GM21447 (cell line): ENCODE results near the gene CFAP91.
"Not testable (repeated sequence)": the region's sequence is repeated elsewhere in the genome, so short reads cannot be mapped to it uniquely, and the experiment has no call there.

Experiments used
- ATAC-seq: cut with Tn5 transposase; IDR thresholded peaks from one replicate; pipeline ENCODE4 v1.9.1; 2021; ENCODE audit not compliant: unreplicated experiment

CFAP91 gene

DNA sequence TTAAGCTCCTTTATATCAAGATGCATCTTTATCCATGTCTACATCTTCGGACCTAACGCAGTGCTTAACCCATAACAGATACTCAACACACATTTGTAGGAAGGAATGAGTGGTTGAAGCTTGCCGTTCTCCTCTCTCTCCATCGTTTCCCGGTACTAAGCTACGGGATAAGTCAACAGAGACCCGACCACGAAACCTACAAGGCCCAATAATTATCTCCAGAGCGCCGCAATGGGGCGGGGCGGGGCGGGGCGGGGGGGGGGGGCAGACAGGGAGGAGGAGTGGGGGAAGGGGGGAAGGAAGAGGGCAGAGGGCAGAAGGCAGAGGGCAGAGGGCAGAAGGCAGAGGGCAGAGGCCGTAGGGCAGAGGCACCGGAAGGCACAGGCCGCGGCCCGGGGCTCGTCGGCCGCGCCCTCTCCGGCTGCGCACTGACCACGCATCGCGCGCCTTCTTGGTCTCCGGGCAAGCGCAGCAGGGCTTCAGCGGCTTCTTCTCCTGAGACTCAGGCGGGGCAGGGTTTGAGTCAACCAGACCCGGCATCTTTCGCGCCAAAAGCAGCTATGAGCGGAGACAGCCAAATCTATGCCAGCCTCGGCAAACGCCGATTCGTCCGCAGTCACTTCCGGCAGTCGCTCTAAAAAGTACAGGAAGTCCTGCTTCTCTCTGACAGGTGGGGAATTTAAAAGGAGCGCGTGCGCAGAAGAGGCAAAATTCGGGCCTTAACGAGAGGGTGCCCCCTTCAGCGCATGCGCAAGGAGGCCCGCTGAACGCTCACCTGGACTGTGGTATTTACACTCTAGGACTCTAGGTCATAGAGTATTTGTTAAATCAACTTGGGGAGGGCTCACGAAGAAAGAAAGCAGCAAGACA lies 25.8 kb upstream of the CFAP91 start, which contains the start of gene COX17:
Gene COX17, minus strand, starts transcription at position 636 of the 870 bp plus-strand sequence. Its CDS starts 96 bp downstream, at position 540.
- ATAC-seq = peak; percentile 88

DNA sequence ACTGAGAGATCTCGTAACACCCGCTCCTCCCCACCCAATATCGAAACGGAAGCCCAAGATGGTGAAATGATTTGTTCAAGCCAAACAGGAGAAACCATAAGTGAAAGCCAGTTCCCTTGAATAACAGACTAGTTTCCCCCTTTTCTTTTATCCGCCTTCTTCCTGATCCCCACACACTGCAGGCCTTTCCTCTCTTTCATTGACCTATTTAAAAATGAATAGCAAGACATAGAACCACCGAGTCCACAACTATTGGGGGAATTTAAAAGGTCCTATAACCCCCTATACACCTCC lies 25.2 kb upstream of the CFAP91 start:
- ATAC-seq = no peak

DNA sequence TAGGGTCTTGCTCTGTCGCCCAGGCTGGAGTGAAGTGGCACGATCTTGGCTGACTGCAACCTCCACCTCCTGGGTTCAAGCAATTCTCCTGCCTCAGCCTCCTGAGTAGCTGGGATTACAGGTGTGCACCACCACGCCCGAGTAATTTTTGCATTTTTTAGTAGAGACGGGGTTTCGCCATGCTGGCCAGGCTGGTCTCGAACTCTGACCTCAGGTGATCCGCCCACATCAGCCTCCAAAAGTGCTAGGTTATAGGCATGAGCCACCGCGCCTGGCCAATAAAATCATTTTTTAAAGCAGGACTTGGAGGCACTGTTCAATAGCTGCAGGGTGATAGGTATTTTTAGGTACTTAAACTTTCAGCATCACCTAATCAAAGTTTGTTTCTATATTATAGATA lies 24.6 kb upstream of the CFAP91 start:
- ATAC-seq = not testable (repeated sequence)

DNA sequence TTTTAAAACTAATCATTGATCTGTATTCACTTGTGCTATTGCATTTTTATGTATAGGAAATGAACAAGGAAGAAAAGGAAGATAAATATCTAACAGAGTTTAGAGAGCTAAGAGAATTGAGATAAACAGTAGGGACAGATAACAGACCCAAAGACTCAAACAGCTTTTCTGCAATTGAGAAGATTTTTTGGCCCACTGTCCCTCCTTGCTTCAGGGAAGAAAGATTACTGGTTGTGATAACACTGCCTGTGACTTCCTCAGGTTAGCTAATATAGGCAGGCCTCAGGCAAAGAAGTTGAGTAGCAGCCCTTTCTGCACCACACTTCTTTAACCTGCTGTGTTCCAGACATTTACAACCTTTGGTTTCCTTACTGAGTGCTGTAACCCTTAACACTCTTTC lies 22.9 kb upstream of the CFAP91 start:
- ATAC-seq = no peak

DNA sequence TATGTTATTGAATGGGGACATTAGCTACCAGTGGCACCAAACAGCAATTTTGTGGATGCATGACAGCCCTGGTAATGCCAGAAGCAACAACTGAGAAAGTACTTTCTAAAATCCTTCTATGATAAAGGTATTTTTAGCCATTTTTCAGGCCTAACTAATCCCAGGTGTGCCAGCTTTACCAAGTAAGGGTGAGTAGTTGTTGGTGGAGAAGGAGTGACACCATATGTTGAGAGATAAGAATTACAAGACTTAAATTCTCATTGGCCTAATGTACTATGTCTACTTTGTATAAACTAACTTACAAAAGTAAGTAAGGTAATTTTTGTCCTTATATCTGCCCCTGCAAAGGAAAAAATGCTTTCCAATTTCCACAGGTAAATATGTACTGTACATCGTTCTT lies 21.5 kb upstream of the CFAP91 start:
- peak; percentile 30 for ATAC-seq

DNA sequence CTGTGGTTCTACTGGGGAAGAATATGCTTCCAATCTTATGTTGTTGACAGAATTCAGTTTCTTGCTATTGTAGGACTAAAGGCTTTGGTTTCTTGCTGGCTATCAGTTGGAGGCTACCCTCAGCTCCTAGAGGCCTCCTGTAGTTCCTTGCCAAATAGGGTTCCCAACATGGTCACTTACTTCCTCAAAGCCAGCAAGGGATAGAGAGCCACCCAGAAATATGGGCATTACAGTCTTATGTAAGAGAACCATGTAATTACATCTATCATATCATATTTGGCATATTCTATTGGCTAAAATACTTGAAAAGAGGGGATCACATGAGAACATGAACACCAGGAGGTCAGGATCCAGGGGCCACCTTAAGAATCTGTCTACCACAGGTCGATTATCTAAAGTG lies 19.4 kb upstream of the CFAP91 start:
- no peak for ATAC-seq

DNA sequence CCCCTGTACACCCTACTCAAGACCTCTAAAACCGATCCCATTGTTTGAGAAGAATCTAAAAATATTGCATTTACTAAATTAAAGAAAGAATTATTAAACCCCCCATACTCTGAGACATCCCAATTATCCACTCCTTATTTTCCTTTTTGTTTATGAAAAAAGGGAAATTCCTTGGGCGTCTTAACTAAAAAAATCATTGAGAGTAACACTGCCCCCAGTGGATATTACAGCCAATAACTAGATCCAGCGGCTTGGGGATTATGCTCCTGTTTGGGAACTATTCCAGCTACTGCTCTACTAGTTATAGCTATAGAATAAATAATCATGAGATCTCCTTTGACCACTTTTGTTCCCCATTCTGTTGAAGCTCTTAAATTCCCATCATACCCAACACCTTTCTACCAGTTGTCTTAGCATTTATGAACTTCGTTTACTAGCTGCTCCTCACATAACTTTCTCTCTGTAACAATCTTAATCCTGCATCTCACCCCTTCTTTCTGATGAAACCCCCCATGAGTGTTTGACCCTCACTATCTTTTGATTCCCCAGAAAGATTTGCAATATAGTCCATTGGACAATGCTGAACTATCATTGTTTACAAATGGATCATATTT lies 12.7 kb upstream of the CFAP91 start:
- no peak for ATAC-seq

DNA sequence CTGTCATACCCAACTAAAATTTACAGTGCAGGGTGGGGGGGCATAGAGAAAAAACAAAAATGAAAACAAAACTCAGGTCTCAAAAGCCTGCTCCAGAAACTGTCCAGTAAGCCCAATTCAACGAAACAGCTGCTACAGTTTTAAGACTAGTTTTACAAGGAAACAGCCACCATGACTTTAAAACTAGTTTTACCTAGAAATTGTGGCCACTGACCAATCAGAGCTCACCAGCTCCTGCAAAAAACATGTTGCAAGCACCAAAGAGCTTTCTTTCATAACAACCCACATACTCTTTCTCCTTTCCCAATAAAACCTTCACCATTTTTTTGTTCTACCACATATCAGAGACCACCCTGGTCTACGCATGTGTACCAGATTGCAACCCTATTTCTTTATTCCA lies 7.3 kb upstream of the CFAP91 start:
- ATAC-seq = no peak

DNA sequence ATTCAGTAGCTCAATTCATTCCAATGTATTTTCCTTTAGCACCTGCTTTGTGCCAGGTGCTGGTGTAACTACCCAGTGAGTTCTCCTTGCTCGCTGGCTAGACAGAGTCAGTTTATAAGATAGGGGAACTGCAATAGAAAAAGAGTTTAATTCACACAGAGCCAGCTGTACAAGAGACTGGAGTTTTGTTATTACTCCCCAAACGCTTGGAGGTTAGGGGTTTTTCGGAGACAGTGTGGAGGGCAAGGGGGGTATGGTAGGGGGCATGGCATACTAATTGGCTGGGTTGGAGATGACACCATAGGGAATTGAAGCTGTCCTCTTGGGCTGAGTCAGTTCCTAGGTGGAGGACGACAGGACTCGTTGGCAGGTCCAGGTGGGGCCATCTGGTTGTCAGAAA lies 5.4 kb upstream of the CFAP91 start:
- ATAC-seq = no peak

DNA sequence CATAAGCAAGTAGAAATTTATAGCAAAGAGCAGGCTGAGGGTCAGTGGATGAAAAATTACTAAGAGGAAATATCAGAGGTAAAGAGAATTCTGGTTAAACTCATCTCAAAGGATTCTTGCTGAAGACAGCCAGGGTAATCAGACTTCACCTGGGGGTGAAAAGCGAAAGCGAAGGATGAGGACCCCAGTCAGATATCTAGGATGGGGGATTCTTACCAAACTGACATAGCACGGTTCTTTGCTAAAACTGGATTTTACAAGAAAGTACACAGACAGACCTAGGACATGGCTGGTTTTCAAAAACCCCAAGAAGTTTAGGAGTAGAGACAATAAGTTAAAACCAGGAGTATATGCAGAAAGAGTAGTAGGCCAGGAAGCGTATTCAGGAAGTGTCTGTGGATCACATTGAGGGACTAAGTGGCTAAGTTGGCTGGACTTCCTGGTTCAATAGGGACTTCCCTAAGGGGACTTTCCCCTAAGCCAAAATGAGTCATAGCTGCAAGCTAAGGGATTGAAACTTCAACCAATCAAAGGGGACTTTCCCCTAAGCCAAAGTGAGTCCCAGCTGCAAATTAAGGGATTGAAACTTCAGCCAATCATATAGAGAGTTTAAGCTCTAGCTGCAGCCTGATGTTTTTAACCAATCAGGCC lies 2.4 kb upstream of the CFAP91 start:
- peak; percentile 39 for ATAC-seq

DNA sequence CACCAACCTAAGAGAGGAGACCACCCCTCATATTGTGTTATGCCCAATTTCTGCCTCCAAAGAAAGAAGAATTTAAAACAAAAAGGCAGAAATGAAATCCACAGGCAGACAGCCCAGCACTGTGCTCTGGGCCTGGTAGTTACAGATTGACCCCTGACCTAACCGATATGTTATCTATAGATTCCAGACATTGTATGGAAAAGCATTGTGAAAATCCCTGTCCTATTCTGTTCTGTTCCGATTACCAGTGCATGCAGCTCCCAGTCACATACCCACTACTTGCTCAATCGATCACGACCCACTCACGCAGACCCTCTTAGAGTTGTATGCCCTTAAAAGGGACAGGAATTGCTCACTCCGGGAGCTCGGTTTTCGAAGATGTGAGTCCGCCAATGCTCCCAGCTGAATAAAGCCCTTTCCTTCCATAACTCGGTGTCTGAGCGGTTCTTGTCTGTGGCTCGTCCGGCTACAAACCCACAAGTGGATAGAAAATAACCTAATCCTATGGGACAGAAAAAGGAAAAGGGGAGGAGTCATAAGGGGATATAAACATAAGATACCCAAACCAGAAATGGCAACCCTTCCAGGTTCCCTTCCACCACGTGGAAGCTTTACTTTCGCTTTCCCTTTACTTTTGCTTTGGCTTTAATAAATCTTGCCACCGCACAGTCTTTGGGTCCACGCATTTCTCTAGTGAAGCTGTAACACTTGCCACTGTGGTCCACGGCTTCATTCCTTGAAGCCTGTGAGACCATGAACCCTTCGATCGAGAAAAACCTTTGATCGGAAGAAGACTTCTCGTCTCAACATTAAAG lies 1.7 kb upstream of the CFAP91 start:
- ATAC-seq = peak; percentile 5

DNA sequence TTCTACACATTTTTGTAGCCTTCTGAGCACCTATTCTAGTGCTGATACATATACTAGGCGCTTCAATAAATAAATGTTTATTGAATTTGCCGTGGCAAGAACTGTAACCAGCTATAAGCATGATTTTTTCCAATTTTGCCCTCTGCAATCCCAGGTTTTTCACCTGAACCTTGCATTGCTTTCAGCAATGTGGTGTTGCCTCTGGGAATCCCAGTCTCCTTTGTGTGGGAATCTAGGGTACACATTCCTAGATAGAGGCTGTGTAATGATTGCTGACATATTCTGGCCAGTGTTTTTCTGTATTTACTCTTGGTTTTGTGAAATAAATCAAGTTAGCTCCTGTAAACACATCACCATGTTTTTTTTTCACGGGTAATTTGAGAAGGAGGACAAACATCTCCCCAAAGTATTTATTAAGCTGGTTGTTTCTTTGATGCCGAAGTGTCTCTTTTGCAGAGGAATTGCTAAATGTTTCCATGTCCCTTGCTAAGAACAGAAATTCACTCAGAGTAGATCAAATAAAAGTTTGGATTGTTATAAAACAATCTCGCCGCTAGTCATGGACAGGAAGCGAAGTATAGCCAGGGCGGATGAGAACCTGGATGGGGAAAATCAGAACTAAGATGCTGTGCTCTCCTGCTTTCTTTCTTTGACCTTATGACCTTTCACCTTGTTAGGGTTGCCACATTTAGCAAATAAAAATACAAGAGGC lies 1.2 kb downstream of the CFAP91 start:
- ATAC-seq = no peak

DNA sequence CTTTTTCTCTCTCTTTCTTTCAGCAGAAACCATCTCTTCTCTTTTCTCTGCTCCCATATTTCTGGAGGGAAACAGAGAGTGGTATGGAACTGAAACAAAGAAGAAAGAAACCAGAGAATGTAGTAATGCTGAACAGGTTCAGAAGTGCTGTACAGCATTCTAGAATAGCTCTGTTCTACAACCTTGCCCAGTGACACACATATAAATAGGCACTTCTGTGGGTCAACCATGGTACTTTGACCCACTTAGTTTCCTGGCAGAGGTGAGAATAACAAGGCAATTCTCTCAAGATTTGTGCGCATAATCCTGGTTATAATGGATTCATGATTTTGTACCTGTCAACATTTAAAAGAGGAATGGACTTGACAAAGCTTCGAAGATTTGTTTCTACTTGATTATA lies 12.3 kb downstream of the CFAP91 start:
- ATAC-seq = no peak

DNA sequence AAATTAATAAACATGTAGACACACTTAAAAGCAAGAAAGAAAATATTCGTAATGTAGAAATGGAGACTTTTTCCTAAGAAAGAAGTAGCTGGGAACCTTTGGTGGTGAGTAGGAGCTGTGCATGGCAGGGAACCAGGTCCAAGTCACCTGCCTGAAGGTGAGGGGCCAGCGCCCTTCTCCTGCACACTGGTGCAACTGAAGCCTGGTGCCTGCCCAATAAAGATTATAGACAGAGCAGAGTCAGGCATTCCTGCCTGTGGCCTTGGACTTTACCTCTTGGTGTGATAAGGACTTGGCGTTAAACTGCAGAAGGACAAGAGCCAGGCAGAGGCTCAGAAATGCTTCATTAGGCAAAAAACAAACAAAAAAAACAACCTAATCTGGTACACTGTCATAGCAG lies 14.2 kb downstream of the CFAP91 start:
- no peak for ATAC-seq

DNA sequence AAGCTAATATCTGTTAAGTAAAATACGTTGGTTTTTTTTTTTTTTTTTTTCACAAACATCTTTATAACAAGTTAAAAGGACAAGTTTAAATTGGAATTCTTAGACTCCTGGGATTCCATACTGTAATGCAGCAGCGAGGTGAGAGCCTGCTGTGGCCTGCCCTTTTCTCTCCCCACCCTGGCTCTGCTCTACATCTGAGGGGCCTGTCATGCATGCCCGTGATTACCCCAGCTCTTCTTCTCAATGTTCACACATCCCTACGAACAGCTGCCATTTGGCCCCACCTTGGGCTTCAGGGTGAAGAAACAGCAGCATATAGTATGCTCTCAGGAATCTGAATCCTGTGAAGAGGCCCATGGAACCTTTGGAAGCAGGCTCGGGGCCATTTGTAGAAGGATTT lies 14.7 kb downstream of the CFAP91 start:
- ATAC-seq = no peak

DNA sequence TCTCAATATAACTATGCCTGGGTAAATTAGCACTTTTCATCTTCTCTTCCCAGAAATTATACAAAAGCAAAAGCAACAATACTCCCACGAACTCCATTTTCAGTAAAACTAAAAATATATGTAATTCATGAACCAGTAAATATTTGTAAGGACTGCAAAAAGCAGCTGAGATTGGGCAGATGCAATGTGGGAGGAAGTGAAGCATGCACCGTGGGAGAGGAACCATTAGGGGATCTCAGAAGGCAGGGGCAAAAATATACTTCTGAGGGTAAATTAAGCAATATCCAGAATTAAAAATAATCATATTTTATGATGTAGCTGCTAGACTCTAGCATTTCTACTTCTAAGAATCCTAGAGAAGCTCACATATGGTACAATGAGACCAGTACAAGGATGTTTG lies 20.2 kb downstream of the CFAP91 start:
- ATAC-seq = no peak

DNA sequence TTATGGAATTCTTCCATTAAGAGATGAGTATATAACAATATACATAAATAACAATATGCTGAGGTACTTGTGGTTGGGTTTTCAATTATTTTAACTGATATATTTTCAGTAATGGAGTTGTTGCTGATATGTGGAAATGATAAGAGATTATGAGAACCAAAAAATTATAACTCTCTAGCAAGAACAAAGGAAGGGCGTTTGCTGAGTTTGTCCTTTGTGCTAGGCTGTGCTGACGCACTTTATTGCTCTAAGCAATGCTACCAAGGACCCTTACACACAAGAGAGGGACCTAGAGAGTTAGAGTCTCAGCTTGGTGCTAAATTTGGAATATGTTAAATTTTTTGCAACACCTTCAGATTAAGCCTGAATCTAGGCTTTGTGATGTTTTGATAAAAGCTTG lies 24.1 kb downstream of the CFAP91 start:
- ATAC-seq = no peak

DNA sequence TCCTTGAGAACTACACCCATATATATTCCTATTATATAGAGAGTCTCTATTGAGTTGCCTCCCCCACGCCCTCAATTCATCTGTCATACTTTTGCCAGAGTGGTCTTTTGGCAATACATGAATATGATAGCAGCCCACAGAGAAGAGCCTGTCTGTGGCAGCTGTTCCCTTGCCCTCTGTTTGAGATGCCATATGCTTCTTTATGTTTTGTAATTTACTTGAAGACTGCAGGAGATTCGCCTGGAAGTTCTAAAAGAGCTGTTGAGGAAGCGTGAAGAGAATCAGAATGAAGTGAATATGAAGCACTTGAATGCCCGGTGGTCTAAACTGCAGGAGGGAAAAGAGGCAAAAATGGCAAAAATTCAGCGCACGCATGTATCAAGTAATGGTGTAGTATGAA lies 27.2 kb downstream of the CFAP91 start:
- ATAC-seq = no peak

DNA sequence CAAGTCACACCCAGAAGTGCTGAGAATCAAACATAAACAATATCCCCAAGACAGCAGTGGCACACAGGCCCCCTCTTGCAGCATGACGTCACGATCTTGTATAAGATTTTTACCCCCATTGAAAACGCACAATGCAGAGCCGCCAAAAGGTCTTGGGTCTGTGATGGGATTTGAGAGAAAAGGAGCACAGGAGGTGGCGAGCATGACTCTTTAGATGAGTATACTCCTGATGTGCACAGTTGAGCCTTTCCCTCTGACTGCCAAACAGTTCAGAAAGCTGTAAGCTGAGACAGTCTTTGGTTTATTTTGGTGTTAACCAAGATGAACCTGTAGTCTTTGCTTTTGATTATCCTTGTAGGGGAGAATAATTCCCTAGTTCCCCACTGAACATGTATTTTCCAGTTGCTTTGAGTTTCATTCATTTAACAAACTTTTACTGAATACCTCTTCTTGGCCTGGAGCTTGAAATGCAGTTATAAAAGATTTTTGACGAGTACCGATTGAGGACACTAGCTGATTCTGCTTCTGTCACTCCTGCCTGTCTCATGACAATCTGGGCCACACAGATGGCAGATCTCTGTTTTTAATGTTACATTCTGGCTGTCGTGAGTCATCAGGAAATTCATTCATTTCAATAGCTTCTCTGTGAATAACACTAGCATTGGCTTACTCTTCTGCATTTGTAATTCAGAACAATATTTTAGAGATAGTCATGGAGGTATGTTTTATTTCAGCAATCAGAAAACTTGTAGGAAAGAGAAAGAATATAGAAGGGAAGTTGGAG lies 28.9 kb downstream of the CFAP91 start:
- ATAC-seq = no peak

DNA sequence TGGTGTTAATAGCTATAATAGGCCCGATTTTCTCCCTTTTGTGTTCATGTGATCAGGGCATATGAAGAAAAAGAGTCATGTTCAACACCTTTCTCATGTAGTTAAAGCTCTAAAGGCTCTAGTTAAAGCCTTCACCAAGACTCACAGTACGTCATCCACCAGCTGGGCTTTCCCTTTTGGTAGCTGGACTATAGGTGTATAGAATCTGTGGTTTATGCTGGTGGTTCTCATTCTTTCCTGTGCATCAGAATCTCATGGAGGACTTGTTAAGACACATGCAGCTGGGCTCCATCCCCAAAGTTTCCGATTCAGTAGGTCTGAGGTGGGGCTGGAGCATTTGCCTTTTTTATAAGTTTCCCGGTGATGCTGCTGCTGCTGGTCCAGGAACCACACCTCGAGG lies 31.0 kb downstream of the CFAP91 start:
- no peak for ATAC-seq
